HG03175 (cell line): ENCODE measurements around the gene SRL.

Experiments used
- ATAC-seq: cut with Tn5 transposase; IDR thresholded peaks from one replicate; pipeline ENCODE4 v1.9.1; 2021; ENCODE audit warnings: mild to moderate bottlenecking, moderate library complexity; ENCODE audit not compliant: unreplicated experiment

Gene SRL

DNA sequence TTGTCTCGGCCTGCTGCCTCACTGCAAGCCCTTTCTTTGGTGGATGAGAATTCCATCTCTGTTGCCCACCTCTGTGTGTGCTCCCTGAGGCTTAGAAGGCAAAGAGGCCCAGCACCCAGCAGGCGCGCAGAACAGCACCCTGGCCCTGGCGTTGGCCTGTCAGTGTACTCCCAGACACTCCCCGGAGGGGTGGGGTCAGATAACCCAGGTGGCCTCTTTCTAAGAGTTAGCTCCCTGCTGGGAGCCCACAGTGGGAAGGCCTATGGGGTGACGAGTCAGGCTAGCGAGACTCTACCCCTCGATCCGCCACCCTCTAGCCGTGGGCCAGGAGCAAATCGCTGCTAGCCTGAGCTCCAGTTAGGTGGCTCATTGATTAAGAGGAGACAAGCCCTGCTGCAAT is 38.1 kb downstream of the SRL start:
- no peak for ATAC-seq

DNA sequence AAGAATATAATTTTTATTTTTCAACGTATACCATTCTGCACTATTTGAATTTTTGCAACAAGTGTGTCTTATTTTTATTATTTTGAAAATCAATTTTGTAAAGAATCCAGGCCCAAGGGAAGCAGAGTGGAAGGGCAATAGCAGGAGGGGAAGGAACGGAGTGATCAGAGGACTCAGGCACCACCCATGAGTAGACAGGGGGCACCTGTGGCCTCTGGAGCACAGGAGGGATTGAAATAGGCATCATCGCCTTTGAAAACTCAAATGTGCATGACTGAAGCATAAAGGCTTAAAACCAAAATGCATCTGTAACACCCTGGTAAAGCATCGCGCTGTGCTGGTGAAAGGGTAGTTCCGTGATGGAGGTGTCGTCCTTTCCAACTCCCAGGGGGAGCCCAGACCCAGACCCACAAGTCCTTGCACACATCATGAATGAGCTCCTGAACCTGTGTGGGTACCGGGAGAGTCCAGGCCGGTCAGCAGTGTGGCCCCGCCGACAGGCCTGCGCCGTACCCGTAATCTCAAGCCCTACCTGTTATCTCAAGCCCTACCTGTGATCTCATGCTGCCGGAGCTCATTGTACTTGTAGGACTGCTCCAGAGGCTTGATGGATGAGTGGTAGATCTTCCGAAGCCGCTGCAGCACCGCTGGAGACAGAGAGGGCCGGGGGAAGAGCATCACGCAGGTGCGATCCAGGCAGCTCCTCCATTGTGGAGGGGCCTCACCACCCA is 39.1 kb downstream of the SRL start:
- ATAC-seq: no peak

DNA sequence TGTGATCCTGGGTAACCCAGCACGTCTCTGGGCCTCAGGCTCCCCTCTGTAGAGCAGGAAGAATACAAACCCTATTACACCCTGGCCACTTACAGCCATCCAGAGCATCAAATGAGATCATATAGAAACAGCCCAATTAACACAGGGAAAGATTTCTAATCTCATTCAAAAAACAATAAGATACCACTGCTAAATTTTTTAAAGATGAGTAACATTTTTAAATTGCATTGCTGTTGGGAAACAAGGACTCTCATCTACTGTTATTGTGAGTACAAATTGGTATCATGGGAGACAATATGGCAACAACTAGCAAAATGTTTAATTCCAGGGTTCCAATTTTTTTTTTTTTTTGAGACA is 41.1 kb downstream of the SRL start:
- no peak for ATAC-seq

DNA sequence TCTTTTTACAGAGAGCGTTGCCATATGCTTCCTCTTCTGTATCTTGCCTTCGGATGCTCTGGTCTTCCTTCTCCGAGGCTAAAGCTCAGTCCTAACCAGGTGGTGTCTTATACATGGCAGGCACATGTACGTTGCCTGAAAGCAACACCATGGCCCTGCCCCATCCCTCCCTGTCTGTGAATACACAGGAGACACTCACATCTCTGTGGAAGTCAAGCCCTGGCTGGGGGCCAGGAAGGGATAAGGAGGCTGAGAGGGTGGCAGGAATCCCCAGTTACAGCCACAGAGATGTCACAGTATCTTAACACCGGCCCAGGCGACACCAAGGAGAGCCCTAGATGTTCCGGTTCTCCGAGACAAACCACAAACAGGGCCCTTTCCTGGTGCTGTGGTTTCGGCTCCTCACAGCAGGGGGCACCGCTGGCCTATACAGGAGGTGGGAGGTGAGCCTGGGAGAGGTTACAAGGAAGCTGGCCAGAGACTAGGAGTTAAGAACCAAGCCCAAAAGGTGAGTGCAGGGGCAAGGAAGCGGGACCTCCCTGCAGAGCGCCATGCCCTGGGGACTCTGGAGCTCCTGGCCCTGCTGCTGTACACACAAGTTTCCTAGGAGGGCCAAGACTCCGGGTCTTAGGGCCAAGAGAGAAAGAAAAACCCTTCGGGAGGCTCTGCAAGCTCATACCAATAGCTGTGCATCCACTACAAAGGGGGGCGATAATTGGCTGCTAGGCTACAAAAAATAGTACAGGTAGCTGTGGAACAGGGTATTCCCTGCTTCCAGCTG is 41.7 kb downstream of the SRL start:
- no peak for ATAC-seq

DNA sequence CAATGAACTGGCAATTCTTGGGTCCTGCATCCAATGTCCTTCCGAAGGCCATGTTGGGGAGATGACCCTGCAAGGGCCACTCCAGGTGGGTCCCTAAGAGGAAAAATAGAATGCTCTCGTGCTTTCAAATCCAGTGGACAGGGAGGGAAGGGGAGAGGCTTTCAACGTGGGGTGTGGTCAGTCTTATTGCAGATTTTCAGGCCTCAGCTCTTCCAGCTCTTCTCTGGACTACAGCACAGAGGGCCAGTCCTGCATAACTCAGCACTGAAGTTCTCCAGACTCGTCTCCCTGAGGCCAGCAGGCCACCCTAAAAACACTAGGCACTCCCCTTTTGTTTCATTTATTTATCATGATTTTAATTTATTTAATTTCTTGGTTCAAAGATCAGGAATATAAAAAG is 43.1 kb downstream of the SRL start:
- ATAC-seq: no peak

DNA sequence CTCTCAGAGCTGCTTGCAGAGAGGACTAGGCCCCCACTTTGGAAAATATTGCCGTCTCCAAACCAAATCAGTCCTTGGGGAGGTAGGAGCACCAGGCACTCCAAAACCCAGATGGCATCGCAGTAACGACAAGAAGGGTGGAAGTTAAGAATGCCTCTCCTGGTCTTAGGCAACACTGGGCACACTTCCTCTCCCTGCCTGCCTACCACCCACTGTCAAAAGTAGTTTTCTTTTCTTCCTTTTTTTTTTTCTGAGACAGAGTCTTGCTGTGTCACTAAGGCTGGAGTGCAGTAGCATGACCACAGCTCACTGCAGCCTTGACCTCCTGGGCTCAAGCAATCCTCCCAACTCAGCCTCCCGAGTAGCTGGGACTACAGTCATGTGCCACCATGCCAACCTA is 47.2 kb downstream of the SRL start:
- no peak for ATAC-seq

DNA sequence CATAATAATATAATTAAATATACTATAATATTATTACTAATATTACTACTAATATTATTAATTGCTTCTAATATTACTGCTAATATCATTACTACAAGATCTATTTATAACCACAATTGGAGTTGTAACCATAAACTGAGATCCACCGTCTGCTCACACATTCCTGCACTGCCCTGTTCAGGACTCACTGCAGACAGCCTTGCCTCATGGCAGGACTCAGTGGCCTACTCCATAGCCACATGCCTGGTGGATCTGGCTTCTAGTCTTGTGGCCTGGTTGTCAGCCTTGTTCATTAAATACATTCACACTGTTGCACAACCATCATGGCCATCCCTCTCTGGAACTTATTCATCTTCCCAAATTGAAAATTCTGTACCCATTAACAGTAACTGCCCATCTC is 48.0 kb downstream of the SRL start:
- no peak for ATAC-seq

DNA sequence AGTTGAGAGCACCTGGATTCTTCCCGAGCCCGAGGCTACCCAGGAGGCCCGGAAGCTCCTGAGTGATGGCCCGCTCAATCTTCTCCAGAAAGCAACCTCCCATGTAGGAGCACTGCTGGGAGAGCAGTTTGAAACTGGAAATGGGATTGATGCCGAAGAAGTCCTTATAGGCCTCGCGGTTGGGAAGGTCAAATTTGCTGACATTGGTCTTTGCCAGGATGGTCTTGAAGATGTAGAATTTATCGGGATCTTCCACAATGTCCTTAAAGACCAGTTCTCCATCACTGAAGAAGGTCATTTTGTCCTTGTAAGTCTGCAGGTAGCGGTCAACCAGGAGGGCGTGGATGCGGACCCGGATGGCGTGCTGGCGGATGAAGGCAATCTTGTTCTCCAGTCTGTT is 49.7 kb downstream of the SRL start:
- ATAC-seq: no peak

DNA sequence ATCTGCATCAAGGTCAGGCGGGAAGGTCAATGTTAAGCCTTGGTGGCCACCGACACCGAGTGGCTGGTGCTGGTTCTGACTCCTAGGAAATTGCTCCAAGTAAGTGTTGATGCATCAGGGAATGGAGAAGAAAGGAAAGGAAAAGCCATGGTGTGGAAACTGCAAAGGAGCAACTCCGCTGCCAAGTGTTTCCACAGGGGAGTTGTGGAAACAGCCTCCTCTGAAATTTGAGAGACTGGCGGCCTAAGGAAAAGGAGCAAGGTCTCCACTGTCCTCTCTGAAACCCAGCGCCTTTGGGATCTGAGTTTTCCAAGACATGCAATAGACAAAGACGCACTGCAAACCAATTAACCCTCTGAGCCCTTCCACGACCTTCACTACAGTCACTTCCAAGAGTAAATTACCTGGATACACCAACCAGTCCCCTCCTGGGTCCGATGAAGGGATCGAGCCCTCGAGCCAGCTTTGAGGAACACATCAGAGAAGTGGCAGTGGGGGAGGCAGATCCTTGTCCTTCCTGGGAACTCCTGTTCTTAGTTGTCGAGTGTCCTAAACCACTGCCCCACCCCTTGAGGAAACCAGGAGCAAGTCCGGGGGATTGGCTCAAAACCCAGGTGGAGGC is 51.1 kb downstream of the SRL start:
- no peak for ATAC-seq

DNA sequence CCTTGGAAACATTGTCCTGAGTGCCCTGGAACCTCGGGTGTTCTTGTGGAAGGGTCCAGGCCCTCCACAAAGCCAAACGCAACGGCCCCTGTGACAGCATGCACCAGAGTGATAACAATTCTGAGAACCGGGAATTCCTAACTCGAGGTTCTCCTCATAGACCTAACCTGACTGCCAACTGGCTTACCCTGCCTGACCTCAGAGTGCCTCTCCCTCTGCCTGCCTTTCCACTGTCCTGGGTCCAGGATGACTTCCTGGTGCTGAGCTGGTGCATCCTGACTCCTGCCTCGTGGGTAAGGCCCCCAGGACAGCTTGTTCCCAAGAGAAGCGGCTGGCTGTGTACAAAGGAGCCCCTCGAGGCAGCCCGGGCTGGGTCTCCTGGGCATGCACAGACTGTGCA is 51.8 kb downstream of the SRL start:
- ATAC-seq: no peak

DNA sequence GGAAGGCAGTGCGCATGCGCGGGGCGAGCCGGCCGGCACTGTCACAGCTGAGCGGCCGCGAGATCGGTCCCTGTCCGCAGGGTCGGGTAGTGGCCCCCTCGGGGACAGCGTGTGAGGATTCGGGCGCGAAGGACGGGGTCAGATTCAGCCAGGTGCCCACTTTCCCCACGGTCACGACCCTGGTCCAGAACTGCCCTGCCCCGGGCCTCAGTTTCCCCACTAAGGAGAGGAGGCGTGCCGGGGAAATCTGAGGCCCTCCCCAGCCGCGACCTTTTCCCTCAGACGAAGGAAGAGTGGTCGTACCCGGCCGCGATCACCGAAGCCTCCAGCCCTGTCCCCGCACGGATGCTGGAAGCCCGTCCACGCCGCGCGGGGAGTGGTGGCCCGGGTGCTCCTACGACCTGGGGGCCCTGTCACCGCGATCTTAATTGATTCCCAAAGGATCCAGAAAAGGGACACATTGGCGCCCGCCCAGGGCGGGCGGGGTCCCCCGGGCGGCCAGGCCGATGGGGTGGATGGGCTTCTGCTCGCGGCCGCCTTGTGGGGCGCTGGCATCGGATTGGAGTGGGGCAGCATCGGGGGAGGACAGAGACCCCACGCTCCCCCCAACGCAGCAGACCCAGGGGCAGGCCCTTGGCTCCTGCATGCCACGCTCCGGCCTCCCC is 57.7 kb downstream of the SRL start:
- no peak for ATAC-seq

DNA sequence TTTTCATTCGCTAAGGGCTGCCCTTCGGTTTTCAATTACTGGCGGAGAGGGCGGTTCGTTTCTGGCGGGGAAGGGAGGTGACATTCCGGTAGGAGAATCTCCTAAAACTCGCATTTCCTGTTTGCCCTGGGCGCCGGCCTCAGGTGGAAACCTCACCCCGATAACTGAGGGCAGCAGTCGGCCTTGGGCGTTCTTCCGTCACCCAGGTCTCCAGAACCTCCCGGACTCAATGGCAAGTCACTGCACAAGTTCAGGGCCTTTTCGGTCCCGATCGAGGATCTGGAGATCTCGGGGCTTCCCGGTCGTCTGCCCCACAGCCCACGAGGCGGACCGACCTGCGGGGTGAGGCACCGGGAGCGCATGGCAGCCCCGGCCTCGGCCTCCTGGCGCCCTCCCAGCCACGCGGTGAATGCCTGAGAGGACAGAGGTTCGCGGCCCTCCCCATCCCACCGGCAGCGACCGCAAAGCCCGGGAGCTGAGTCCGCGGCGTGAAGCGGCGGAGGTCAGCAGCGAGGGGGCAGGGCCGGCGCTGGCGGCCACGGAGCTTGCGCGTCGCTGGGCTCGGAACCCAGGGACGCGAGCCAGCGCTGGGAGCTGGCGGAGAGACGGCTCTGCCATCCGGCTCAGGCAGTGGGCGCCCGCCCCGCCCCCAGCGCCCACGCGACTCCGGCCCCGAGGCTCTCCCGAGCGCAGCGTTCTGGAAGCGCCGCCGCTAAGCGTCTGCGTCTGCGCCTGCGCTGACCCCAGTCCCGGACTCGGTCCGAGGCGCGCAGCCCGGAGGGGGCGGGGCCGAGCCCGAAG is 58.4 kb downstream of the SRL start:
- ATAC-seq: peak; percentile 78

DNA sequence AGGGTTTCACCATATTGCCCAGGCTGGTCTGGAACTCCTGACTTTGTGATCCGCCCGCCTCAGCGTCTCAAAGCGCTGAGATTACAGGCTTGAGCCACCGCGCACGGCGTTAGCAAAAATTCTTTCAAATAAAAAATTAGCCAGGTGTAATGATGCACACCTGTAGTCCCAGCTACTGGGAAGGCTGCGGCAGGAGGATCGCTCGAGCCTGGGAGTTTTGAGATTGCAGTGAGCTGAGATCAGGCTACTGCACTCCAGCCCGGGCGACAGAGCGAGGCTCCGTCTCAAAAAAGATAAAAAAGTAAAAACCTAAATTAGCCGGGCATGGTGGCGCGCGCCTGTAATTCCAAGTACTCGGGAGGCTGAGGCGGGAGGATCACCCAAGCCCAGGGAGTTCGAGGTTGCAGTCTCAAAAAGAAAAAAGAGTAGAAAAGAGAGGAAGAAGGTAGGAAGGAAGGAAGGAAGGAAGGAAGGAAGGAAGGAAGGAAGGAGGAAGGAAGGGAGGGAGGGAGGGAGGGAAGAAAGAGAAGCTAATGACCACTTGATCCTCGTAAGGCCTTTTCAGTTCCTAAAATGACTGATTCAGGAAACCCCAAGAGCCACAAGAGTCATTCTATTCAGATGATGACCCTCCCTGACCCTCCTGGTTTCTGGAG is 59.2 kb downstream of the SRL start:
- ATAC-seq: peak; percentile 33

DNA sequence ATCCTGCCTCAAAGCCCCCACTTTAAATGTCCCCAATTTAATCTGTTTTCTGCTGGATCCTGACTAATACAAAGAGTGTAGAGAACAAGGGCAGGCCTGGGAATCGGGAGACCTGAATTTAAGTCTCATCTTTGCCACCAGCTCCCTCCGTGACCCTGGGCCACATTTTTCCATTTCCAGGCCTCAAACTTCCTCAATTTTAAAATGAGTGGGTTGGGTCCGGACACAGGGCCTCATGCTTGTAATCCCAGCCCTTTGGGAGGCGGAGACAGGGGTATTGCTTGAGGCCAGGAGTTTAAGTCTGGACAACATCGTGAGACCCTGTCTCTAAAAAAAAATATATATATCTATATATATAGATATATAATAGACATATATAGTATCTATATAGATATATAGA is 61.4 kb downstream of the SRL start:
- ATAC-seq: no peak

DNA sequence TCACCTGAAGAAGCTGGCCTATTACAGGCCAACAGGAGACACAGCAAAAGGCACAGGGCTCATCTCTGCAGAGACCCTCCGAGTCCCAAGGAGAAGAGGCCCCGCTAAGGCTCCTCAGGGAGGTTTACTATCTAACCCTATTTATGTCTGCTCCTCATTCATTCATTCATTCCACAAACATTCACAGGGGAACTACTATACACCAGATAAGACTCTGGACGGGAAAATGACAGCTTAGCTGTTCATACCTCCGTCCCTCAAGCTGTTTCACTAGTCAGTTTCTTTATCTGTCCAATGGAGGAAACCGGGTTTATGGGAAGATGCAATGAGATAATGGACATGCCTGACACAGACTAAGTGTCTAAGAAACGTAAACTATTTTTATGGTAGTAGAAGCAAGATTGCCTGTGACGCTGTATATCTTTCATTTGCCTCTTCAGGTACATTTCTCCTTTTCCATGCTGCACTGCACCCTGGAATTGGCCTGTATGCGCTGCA is 62.1 kb downstream of the SRL start:
- no peak for ATAC-seq

DNA sequence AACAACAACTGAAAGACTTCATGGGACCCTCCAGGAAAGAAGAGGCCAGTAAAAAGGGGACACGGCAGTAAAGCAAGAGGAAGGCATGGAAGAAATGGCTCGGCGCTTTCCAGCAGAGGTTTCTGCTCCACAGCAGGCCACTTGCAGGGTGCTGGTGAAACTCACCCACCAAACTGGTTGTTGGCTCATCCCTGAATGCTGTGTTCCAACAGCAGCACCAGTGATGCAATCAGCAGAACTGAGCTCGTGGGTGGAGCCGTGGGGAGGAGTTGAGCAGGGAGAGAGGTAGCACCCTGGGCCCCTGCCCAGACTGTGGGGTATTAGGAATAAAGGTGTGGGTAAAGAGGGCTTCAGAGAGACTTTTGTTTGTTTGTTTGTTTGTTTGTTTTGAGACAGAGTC is 62.9 kb downstream of the SRL start:
- no peak for ATAC-seq

DNA sequence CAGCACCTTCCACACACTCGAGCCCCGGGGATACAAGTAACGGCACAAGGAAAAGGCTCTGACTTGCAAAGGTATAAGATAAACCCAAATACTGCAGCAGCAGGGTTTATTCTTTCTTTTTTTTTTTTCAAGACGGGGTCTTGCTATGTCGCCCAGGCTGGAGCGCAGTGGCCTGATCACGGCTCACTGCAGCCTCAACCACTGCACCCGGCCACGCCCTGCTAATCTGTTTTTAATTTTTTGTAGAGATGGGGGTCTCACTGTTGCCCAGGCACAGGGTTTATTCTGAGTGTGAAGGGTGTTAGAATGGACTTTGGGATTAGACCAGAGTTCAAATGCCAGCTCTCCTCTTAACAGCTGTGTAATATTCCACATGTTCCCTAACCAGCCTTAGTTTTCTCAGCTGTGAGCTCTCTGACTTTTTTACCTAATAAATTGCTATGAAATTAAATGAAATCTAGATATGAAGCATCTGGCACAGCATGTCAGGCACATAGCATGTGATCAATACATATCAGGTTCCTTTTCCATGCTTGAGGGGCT is 63.3 kb downstream of the SRL start:
- ATAC-seq: no peak

DNA sequence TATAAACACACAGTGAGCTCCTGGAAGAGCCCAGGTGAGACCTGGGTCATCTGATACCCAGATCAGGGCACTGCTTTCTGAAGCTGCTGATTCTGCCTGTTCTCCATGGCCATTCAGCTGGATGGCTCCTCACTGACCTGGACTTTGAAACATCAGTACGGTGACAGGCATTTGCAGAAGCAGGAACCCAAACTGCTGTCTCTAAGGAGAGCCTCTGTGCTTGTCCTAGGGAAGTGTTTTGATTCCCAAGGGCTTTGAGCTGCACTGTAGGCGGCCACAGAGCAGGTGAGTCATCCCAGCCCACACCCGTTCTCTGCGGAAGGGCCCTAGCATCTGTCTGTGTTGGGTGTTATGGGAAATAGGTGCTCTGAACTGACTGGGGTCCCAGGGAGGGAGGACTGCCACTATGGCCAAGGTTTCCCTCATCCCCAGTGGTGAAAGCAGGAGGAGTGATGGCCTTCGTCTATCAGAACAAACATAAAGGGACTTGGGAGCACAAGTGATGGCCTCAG is 64.9 kb downstream of the SRL start:
- no peak for ATAC-seq

DNA sequence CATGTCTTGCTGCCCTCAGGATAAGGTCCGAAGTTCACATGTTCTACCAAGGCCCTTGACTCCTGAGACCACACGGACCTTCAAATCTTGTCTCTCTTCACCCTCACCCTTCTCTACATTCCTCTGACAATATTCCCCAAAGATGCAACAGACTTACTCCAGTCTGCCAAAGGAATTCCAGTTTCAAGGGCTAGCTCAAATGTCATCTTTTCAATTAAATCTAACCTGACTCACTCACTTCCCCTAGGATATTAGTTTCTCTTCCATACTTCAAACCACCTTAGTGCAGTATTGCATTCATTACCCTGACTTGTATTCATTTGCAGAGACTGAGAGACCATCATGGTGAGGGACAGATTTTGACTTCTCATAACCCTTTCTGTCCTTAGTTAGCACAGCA is 66.0 kb downstream of the SRL start:
- ATAC-seq: no peak

DNA sequence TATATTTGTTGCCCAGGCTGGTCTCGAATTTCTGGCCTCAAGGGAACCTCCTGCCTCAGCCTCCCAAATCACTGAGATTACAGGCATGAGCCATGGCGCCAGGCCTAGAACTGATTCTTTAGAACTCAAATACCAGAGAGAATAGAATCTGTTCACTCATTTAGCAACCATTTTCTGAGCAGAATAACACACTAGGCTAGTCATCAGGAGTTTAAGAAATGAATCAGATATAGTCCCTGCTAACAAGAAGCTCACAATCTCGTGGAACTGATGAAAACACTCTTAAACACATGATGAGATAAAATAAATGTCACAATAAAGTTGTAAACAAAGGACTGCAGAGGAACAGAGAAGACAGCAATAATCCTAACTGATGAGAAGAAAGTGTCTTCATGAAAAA is 69.8 kb downstream of the SRL start:
- ATAC-seq: no peak
